Endometrium (tissue), 2 donors: ENCODE results near the gene XYLB.
"Not testable (repeated sequence)": the region's sequence is repeated elsewhere in the genome, so short reads cannot be mapped to it uniquely, and the experiment has no call there.

Experiments used
- FAIRE-seq: peaks from 2 replicates; lab custom pipeline; 2012; peaks lifted over from hg19 to GRCh38; lab: Jason Lieb, UNC
- donor health status: control.
- donor health status: control.

XYLB gene

DNA sequence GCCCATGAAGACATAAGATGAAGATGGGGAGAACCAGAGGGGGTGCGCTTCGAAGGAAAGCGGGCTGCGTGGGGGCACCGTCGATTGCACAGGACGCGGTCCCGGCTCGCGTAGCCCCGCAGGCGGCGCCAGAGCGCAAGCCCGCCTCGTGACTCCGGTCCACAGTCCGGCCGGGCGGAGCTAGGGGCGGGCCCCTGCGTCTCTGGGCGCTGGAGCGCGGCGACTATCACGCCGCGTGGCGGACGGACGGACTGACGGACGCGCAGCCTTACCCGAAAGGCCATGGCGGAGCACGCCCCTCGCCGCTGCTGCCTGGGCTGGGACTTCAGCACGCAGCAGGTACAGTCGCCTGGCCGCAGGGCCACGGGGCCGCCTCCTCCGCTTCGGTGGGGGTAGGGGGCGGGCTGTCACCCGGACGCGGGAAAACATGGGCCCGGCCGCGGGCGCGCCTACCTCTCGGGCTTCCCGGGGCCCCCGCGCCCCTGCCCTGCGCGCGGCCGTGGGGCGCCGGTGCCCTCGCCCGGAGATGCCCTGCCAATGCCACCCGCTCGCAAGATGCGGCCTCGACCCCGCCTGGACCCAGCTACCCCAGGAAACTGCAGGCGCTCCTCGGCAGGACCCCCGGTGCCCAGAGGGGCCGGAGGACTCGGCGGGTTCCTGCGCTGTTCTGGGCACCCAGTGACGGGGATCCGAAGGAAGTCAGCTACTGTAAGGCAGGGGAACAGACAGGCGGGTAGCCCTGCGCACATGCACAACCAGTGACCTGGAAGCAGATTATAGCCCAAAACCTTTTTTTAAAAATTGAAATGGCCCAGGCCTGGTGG lies at the start of gene XYLB:
Gene XYLB, plus strand, starts transcription at position 199 of the 824 bp plus-strand sequence. Its CDS starts 84 bp downstream, at position 283.
- FAIRE-seq, result no peak

DNA sequence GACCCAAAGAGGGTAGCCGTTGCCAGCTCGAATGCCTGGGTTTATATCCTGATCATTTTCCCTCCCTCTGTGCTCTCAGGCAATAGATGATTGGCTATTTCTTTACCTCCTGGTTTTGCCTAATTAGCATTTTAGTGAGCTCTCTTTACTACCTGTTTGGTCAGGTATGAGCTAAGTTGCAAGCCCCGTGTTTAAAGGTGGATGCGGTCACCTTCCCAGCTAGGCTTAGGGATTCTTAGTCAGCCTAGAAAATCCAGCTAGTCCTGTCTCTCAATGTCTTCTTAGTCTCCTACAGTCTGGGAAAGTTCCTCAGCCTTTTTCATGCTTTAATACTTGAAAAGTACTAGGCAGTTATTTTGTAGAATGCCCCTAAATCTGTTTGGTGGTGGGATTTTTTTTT lies 49.5 kb upstream of the XYLB start:
- FAIRE-seq, result not testable (repeated sequence)

DNA sequence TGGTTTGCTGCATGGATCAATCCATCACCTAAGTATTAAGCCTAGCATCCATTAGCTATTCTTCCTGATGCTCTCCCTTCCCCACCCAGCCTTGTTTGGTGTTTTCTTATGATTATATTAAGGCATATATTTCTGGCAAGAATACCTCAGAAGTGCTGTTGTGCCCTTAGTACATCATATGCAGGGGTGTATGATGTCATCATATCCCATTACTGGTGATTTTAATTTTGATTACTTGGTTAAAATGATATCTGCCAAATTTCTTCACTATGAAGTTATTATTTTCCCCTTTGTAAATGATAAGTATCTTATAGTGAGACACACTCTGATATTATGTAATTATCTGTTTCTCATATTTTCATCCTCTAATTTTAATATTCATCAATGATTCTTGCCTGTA lies 49.0 kb upstream of the XYLB start:
- no peak for FAIRE-seq

DNA sequence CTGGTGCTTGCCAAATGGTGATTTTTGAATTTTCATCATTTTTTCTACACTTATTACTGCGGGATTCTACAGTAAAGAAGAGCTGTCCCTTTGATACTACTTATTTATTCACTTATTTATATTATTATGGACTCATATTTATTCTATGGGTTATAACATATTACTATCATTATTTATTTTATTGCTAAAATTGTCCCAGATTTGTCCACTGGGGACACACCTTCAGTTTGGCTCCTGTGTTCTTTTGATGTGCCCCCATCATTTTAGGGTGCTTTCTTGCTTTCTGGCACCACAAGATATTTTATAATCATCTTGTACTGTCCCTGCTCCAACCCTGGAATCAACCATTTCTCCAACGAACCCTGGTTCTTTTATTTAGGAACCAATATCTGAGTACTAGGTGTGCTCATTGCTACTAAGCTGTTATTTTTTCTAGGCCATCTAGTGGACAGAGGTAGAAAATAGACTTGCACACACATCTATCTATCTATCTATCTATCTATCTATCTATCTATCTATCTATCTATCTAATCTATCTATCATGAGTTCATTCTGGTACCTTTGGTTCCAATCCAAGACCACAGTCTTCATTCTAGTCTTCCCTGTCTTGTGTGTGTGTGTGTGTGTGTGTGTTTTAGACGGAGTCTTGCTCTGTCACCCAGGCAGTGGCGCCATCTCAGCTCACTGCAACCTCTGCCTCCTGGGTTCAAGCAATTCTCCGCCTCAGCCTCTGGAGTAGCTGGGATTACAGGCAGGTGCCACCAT lies 48.5 kb upstream of the XYLB start:
- no peak for FAIRE-seq

DNA sequence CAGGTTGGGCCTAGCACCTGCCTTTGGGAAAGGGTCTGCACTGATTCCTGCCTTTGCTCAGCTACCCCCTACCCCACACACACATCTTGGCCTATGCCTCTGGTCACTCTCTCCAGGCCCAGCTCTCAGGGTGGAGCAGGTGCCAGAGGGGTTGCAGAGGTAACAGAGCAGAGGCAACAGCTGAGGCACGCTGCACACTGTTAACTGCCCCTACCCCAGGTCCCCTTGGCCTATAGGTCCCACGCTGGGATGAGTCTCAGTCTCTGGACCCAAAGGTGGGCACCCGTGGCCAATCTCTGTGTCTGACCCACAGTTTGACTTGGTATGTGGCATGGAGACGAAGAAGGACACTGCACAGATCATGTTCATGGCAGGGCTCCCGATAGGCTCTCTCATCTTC lies 39.6 kb upstream of the XYLB start:
- no peak for FAIRE-seq

- no peak for FAIRE-seq
Observed at GRCh38 chr3:38307599-38307998, 39.0 kb upstream of the XYLB start.

GRCh38 chr3:38308456-38308855 lies 38.1 kb upstream of the XYLB start:
- no peak for FAIRE-seq

DNA sequence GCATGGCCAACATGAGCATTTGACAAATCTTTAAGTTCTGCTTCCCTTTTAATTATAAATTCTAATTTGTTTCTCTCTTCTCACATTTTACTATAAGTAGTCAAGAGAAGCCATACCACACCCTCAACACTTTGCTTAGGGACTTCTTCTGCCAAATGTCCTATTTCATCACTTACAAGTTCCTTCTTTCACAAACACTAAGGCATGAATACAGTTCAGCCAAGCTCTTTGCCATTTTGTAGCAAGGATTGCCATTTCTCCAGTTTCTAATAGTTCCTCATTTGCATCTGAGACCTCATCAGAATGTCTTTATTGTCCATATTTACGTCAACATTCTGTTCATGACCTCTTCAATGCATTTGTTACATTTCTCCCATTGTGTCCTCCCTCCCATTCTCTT lies 35.1 kb upstream of the XYLB start:
- FAIRE-seq, result no peak

- FAIRE-seq, result no peak
Observed at GRCh38 chr3:38311941-38312340, 34.6 kb upstream of the XYLB start.

- FAIRE-seq, result no peak
Observed at GRCh38 chr3:38312356-38312755, 34.2 kb upstream of the XYLB start.

GRCh38 chr3:38313263-38313662 lies 33.3 kb upstream of the XYLB start:
- no peak for FAIRE-seq

DNA sequence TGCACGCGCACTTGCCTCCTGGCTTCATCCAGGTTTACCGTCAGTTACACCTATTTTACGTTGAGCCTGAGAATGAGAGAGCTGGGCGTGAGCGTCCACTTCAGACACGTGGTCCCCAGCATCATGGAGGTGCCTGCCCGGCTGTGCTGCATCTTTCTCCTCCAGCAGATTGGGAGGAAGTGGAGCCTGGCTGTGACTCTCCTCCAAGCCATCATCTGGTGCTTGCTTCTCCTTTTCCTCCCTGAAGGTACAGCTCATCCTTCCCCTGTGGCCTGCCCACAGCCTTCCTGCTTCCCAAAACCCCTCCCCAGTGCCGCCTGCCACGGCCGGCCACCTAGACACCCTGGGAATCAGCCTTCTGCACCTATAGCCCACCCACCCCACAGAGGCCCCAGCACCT lies 32.9 kb upstream of the XYLB start:
- FAIRE-seq, result no peak

DNA sequence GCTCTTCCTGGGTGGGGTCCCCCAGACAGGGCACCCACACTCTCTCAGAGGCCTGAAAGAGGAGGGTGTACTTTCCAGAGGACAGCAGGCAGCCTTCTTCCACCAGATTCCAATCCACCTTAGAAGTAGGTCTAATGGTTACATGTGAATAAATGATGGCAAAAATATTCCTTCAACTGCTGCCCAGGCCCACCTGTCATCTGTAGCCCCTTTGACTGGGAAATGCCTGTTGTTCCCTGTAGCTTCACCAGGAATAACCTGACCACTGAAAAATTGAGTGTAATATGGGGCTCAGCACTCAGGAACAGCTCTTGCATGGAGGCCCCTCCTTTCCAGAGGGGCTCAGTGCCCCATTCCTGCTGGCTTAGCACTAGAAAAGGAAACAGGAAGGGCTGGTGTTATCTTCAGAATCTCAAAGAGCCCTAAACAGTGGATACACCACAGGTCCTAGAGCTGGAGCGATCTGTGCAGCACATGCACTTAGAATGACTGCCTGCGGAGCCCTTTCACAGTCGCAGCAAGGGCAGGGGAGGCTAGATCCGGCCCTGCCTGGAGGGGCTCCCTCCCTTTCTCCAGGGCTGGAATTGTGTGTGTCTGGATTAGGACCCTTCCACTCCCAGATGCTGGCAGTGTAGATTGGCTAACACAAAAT lies 32.3 kb upstream of the XYLB start:
- FAIRE-seq, result no peak

DNA sequence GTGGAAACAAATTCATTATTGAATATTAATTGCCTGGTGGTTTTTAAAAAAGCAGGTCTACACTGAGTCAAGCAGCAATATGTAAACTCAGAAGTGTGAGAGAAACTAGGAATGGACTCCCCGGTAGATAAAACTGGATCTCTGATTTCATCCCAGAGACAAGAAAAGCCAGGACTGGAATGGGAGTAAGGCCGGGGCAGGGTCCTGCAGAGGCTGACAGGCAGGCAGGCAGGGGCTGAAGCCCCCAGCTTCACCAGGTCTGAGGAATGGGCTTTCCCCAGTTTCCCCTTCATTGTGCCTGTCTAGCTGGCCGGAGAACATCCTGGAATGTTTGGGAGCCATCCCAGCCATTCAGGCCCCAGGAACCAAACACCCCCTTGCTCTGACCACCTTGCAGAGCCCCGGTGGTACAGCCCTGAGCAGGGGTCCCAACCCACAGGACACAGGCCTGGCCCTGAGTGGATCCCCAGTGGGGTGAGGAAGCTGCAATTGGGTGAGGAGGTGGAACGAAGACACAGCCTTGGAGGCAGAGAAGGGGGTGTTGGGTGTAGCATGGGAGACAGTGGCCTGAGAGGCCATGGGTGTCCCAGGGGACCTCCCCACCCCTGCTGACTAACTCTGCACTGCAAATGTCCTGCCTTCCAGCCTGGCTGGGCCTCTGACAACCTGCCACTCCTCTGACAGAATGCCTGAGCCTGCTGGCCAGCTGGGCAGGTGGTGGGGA lies 31.7 kb upstream of the XYLB start:
- FAIRE-seq, result no peak

- no peak for FAIRE-seq
Observed at GRCh38 chr3:38315488-38316230, 30.9 kb upstream of the XYLB start.

DNA sequence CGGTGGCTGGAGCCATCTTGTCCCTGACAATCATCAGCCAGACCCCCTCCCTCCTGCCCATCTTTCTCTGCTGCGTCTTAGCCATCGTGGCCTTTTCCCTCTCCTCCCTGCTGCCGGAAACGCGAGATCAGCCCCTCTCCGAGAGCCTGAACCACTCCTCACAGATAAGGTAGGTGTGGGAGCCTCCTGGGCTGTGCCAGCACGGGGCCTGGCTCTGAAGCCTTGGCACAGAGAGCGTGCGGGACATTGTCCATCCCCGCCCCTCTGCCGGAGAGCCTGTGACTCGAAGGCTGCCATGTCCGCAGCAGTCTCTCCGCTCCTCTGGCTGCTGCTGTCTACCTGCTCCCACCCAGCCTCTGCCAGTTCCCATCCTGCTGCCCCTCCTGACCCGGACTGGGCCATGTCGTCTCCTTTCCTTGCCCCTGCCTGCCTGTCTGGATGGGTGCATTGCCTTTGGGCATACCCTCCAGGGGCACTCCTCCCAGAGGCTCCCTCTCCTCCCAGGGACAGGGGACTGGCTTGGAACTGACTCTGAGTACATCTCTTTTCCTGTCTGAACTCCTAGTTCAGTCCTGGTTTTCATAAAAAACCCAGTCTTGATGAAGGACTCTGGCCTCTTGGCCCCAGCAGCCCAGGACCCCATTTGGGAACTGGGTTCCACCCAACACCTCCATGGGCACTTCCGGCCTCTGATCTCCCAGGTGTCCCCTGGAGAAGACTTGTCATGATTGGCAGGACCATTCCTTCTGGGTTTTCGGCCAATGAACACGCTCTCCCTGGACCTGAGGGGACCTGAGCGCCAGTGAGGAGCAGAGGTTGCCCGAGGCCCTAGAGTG lies 30.0 kb upstream of the XYLB start:
- FAIRE-seq, result no peak

GRCh38 chr3:38317192-38317759 lies 29.3 kb upstream of the XYLB start:
- FAIRE-seq, result no peak

GRCh38 chr3:38318766-38319671 lies 27.6 kb upstream of the XYLB start:
- no peak for FAIRE-seq

GRCh38 chr3:38320638-38321037 lies 25.9 kb upstream of the XYLB start:
- FAIRE-seq, result not testable (repeated sequence)
